IPS-18c (cell line): ENCODE measurements around the gene MRPS6.

Experiments
- H3K4me3 ChIP-seq: 2 replicates; pipeline ENCODE4 v1.7.0; 2013; ENCODE audit warnings: low read depth, mild to moderate bottlenecking, low read length, moderate library complexity; ENCODE audit not compliant: insufficient read depth
- H3K9me3 ChIP-seq: one replicate; pipeline ENCODE4 v1.6.1; 2013; ENCODE audit warnings: mild to moderate bottlenecking, low read length, moderate library complexity; ENCODE audit not compliant: control insufficient read depth, insufficient read depth

MRPS6 gene

DNA sequence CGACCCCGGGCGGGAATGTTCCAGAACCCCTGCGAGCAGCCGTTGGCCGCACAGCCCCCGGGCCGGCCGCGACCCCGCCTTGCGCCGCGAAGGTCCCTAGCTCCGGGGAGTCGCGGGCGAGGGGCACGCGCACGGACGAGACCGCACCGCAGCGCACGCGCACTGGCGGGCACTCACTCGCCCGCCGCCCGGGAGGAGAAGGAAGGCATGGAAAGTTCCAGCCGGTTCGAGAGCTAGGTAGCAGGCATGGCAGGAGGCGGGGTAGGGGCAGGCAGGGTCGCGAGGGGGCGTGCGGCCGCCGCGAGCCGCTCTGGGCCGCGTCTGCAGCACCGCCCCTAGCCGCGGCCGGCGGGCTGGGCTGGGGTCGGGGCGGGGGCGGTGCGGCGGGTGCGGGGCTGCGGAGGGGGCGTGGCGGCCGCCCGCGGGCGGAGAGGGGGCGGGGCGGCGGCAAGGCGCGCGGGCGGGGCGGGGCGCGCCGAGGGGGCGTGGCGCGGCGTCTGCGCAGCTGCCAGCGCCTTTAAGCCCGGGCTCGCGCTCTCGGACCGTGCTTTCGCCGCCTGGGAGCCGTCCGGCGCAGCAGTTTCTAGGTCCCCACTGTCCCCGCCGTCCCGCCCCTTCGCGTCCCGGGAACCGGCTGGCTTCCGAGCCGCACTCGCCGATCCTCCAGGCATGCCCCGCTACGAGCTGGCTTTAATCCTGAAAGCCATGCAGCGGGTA, at the start of gene MRPS6, which contains the start of gene SLC5A3:
Gene MRPS6 (plus strand): TSS at position 547 of the 717 bp plus-strand sequence. CDS start 123 bp downstream, at position 670.
Gene SLC5A3 (plus strand): TSS at position 547 of the 717 bp plus-strand sequence. CDS start 21,621 bp downstream, outside the sequence.
- Histone ChIP-seq H3K9me3 (no peaks in the 10 kb centered on the region), H3K4me3 (peak within 1 kb of the TSS; percentile 82)

DNA sequence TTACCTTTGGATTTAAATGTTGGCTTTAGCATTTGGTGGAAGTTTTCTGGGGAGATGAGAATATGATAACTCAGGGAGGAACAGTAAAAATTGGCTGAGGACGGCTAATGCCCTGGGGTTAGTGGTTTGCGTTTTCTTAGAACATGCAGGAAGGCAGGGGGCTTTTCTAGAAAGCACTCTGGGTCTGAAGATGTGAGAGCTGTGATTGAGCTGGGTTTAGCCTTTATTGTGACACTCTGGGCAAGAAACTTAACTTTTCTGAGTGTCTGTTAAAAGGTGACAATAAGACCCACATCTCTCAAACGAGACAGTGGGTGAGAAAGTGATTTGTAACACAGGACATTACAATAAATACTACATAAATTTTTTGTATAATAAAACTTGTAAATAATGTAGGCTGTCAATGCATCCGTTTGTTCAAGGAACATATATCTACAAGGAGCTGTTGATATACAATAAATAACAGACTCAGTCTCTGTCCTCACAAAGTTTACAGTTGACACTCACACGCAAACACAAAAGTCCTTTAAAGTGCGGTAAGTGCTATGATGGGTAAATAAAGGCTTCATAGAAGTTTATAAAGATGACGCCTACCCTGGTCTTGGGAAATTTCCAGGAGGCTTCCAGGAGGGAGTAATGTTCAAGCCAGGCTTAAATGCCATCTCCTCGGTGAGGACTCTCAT, 49.5 kb upstream of the MRPS6 start:
- Histone ChIP-seq H3K9me3 (no peaks in the 10 kb centered on the region), H3K4me3 (no peak overlapping the region)

DNA sequence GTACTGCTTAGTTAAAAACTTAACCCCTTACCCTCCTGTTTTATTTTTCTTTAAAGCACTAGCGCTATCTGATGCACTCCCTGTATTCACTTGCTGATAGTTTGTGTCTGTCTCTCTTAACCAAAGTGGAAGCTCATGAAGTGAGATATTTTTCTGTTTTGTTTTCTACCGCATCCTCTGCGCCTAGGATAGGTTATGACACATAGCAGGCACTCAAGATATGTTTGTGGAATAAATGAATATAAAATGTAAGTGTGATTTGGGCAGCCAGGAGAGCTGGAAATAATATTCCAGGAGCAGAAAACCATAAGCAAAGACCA, 49.0 kb upstream of the MRPS6 start:
- no peaks in the 10 kb centered on the region for H3K9me3 ChIP-seq
- no peak overlapping the region for H3K4me3 ChIP-seq

DNA sequence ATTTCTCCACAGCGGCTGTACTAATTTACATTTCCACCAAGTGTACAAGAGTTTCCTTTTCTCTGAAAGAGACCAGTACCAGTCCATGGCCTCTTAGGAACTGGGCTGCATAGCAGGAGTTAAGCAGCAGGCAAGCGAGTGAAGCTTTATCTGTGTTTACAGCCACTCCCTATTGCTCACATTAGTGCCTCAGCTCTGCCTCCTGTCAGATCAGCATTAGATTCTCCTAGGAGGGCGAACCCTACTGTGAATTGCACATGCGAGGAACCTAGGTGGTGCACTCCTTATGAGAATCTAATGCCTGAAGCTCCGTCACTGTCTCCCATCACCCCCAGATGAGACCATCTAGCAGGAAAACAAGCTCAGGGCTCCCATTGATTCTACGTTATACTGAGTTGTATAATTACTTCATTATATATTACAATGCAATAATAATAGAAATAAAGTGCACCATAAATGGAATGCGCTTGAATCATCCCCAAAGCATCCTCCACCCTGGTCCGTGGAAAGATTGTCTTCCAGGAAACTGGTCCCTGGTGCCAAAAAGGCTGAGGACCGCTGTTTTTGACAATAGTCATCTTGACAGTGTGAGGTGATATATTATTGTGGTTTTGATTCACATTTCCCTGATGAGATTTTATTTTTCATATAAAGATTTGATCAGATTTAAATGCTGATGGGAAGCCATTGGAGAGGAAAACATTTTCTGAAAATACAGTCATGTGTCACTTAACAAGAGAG, 45.5 kb upstream of the MRPS6 start:
- H3K4me3 ChIP-seq = no peak overlapping the region

DNA sequence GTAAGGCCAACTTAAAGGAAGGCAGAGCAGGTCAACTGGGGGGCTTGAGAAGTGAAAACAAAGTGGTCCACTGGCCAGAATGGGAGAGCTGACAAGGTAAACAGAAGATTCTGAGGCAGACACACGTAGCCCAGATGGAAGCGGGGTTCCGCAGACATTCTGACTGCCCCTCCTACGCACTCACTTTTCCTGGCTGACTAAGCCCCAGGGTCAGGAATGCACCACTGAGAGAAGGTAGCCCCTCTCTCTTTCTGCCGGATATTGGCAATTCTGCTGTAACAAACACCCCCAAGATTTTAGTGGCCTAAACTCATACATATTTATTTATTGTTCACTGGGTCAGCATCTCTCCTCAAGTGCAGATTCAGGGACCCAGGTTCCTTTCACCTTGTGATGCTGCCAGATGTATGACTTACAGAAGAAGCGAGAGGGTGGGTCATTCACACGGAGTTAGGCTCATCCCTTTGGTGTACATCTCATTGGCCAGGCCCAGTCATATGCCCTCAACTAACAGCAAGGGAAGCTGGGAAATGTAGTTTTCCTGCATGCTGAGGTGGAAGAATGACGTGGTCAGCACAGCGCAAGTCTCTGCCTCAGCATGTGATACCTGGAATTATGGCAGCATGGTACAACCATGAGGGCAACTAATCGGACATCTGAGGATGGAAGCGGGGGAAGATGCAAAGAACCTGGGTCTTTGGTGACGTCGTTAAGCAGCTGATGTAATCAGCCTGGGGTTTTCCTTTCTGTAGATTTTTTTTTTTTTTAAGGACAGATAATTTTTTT, 43.4 kb upstream of the MRPS6 start:
- Histone ChIP-seq H3K9me3 (no peaks in the 10 kb centered on the region), H3K4me3 (no peak overlapping the region)

More for the DNA sequence above, 45.5 kb upstream of the MRPS6 start:
- H3K9me3 ChIP-seq = no peaks in the 10 kb centered on the region

DNA sequence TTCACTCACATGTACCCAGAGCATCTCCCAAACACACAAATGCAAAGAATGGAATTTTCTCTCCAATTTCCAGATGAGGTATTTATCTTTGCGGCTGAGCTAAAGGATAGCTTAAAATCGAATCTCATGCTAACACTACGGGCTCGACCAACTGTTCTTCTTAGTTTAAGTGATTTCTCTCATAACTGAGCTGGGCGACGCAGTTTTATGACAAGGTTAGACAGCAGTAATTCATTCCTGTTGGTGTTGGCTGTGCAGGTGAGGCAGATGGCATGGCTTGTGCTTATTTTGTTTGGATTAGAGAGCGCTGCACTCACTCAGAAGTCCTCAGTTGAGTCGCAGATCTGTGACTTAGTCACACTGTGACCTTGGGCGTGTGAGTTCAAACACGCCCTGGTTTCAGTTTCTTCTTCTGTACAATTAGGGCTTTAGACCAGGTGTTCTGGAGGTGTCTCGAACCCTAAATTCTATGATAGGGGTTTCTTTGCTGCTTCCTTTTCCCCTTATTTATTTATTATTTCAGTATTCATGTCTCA, 41.5 kb upstream of the MRPS6 start:
- Histone ChIP-seq H3K9me3 (no peaks in the 10 kb centered on the region), H3K4me3 (no peak overlapping the region)

DNA sequence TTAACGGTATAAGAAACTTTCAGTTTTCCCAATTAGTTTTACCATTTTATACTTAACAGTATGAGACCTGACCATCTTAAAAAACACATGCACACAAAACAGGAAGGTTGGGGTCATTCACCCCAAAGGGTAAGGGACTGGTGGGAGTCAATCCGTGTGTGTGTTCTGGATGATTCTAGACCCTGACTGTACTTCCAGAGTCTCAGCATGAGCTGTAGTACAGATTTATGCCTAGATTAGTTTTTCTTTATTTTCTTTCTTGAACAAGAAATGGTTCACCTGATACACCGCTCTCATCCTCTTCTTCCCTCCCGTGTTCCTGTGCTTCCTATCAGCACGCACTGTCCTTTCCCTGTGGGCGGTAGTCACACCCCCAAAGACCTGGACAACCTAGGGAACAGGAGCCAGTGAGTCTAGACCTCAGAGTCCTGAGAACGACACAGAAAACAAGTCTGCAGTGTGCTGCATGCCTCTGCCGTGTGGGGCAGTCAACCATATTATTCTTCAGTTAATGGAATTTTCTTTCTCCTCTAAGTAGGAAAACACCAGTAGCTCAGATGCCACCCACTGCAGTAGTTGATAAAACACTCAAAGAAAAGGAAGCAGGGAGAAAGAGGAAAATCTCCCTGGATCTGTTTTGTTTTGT, 38.9 kb upstream of the MRPS6 start:
- Histone ChIP-seq H3K9me3 (no peaks in the 10 kb centered on the region), H3K4me3 (no peak overlapping the region)

DNA sequence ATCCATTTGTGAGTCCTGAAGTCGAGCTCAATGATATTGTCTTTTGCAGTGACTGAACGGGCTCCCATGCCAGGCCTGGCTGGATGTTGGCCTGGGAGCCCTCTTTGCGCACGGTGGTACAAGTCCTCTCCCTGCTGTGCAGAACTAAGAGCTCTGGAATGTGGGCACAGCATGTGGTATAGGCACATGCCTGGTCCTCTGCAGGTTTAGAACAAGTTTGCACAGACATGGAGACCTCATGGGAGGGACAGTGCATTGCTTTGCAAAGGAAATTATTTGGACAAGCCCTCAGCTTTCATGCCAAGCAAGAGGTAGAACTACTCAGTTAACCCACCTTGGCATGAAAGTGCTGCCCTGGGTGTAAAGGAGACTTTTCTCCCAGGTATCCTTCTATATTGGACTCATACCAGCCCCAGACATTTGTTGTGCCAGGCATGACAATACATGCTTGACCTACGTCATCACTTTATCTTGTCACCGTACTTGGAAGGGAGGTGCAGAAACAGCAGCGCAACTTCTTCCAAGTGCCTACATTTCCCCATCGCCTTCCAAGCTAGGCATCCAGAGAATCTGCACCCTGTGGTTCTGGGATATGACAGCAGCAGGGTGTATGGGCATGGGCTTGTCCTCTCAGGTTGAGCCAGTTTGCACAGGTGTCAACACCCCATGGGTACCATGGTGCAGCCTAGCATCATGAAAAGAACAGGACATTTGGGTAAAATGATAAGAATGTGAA, 37.6 kb upstream of the MRPS6 start:
- Histone ChIP-seq H3K4me3 (no peak overlapping the region), H3K9me3 (no peaks in the 10 kb centered on the region)

DNA sequence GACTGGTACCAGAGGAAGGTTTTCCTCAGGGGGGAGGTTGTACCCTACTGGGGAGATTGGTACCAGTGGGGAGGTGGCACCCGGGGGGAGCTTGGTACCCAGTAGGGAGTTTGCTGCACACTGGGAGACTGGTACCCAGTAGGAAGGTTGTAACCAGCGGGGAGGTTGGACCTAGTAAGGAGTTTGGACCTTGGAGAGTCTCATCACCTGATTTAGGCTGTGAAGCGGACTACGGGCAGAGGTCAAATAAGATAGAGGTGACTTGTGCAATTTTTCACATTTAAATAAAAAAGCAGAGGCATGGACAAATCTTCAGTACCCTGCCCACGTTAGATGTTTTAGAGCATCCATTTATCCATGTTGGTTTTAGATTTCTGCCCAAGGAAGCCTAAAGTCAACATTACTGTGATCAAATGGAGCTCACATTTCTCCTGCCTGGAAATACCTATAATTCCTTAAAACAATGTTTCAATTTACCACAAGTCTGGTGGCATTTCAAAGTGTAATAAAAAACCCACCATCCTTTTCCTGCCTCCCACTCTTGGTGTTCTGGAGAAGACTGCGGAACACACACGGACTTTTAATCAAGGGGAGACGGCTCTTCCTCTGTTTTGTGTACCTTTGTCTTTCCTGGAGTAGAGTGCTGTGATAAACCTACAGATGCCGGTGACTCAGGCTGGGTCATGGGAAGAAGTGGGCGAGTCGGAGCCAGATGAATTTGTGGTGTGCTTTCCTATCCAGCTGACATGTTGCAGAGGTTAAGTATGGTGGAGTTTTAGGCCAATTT, 36.2 kb upstream of the MRPS6 start:
- no peaks in the 10 kb centered on the region for H3K9me3 ChIP-seq

DNA sequence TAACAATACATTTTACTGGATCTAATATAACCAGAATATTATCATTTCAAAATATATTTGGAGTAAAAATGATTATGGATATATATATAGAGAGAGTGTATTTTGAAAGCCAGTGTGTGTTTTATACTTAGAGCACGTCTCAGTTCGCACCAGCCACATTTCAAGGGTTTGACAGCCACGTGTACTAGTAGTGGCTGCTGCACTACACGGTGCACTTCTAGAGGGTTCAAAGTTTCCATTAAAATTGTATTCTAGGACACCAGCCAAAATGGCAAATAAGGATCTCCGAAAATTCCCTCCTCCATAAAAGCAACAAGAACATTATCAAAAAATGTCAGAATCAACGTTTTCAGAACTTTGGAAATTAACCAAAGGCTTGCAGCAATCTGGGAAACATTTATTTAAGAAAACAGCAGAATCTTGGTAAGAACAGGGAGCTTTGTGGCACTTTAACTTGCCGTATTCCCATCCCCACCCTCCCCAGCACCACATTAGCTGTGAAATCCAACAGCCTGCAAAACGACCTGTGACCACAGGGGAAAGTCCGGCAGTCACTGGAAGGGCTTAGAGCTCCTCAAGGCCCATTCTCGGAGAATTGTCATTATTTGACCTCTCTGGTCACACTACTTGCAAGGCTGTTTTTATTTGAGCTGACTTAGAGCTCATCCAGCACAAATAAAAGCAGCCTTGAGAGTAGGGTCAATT, 33.5 kb upstream of the MRPS6 start:
- no peak overlapping the region for H3K4me3 ChIP-seq
- no peaks in the 10 kb centered on the region for H3K9me3 ChIP-seq

More for the DNA sequence above, 36.2 kb upstream of the MRPS6 start:
- no peak overlapping the region for H3K4me3 ChIP-seq

DNA sequence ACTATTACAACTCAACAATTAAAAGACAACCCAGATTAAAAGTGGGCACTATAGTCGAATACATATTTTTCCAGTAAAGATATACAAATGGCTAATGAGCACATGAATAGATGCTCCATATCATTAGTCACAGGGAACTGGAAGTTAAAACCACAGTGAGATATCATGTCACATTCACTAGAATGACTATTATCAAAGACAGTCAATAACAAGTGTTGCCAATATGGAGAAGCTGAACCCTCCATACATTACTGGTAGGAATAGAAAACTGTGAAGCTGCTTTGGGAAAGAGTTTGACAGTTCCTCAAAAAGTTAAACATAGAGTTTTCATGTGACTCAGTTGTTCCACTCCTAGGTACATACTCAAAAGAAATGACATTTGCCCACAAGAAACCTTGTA, 30.6 kb upstream of the MRPS6 start:
- H3K4me3 ChIP-seq = no peak overlapping the region
- no peaks in the 10 kb centered on the region for H3K9me3 ChIP-seq

DNA sequence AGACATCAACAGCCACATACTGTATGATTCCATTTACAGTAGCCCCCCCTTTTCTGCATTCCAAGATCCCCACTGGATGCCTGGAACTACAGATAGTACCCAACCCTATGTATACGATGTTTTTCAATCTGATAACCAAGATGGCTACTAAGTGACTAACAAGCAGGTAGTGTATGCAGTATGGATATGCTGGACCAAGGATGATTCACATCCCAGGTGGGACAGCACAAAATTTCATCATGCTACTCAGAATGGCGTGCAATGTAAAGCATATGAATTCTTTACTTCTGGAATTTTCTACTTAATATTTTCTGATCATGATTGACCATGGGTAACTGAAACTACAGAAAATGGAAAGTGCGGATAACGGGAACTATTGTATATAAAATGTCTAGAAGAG, 30.0 kb upstream of the MRPS6 start:
- H3K4me3 ChIP-seq = no peak overlapping the region
- H3K9me3 ChIP-seq = no peaks in the 10 kb centered on the region

DNA sequence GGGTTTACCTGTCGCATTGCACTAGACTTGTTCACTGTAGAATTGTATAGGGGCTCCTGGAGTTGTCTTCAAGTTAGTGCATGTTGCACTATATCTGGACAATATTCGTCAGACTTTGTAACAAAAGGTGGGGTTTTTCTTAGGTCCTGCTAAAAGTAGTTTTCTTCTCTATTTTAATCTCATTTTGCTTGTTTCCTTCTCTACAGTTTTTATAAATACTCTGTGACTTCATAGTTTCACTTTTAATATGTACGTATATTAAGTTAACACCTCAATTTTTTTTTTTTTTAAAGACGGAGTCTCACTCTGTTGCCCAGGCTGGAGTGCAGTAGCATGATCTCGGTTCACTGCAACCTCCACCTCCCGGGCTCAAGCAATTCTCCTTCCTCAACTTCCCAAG, 26.5 kb upstream of the MRPS6 start:
- Histone ChIP-seq H3K4me3 (no peak overlapping the region), H3K9me3 (no peaks in the 10 kb centered on the region)

DNA sequence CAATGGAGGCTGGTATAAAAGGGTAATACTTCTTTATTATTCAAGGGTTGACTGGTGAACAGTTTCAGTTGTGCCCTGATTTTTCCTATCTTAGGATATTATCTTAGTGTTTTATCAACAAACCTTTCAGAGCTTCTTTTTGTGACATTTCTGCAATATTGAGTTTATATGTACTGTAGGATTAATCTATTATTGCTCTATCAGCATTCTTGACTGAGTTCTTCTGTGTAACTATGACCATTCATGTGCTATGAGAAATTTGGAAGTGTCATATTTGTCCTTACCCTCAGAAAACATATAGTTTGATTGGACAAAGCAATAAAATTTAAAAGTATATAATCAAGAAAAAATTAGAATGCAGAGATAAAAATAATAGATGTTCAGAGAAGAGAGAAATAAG, 25.5 kb upstream of the MRPS6 start:
- H3K9me3 ChIP-seq = peaks cover 3% of the 10 kb centered on the region
- H3K4me3 ChIP-seq = no peak overlapping the region

DNA sequence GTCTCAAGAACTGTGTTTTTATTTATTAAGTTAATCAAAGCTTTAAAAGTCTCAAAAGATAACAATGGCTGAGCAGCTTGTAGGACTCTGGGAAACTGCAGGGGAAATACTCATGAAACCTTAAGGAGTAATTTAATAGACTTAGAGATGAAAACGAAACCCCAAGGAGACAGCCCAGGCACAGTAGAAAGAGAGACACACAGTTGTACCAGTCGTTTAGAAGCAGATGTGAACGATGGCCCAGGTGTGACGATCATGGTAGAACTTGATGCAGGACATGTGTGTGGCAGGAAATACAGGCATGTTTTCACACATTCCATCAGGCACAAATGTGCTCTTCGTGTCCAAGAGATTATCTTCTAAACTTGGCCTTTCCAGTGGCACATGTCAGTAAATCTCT, 21.2 kb upstream of the MRPS6 start:
- H3K4me3 ChIP-seq = no peak overlapping the region
- H3K9me3 ChIP-seq = peaks cover 3% of the 10 kb centered on the region
